HepG2 (cell line): ENCODE data around the gene RNLS. TPM values are rescaled to one million over a fixed set of nuclear protein-coding genes. Genes with fewer than 3 reads are reported as not detected.

Experiments used
- ATAC-seq: fragments of 200-7000 bp; cut with Tn5 transposase; 3 replicates; pipeline ENCODE4 v1.9.1; 2020; ENCODE audit warnings: mild to moderate bottlenecking, moderate library complexity
- BruUV-seq: library from RNA; stranded (reverse); fragments of 400-500 nt; replicated peaks from 2 replicates; lab custom pipeline; 2021; lab: Mats Ljungman, UMichigan
- CTCF ChIA-PET: fragments of 300-600 bp; formaldehyde crosslinking; extraction: SDS; loops from one replicate; lab custom pipeline; 2021; ENCODE audit warnings: low total read pairs, inconsistent platforms, low intra/inter-chr PET ratio; lab: Yijun Ruan, JAX
- POLR2A ChIA-PET: fragments of 350-600 bp; sonication (Branson Sonifier 250); formaldehyde crosslinking; loops from one replicate; lab custom pipeline; 2020; ENCODE audit warnings: antibody characterized with exemption, inconsistent platforms; lab: Yijun Ruan, JAX
- DNase-seq: peaks from one replicate; pipeline ENCODE4 v3.0.0-alpha.2; 2015; ENCODE audit warnings: low spot score
- FAIRE-seq: peaks from 3 replicates; lab custom pipeline; 2011; peaks lifted over from hg19 to GRCh38; lab: Jason Lieb, UNC
- H2AFZ ChIP-seq: one replicate; pipeline ENCODE4 v1.6.1; 2011; ENCODE audit warnings: low read length, inconsistent platforms
- H3K27ac ChIP-seq: fragments of 300-600 bp; 3 replicates; pipeline ENCODE4 v1.8.0; 2011; ENCODE audit warnings: mixed run types, mild to moderate bottlenecking, mixed read lengths, low read length, inconsistent platforms; ENCODE audit not compliant: insufficient read depth; ENCODE audit errors: extremely low read length
- H3K27me3 ChIP-seq, 2 experiments: fragments of 200-600 bp in 1 of 2; 2 replicates in 1 of 2; 3 replicates in 1 of 2; pipeline versions ENCODE4 v1.6.0 to v1.8.0; 2011; ENCODE audit warnings: low read length in 2 of 2, mild to moderate bottlenecking in 2 of 2, moderate library complexity in 2 of 2, inconsistent platforms in 1 of 2; ENCODE audit not compliant: insufficient read depth in 2 of 2, control insufficient read depth in 1 of 2
- H3K36me3 ChIP-seq, 2 experiments: fragments of 200-600 bp in 1 of 2; replicated peaks in 1 of 2; 2 replicates in 1 of 2; 3 replicates in 1 of 2; pipeline versions ENCODE4 v1.5.1 to v1.8.0; 2011; ENCODE audit warnings: low read length in 2 of 2, inconsistent platforms in 1 of 2; ENCODE audit not compliant: insufficient read depth in 2 of 2, control insufficient read depth in 1 of 2
- H3K4me1 ChIP-seq: 2 replicates; pipeline ENCODE4 v1.5.1; 2012; ENCODE audit warnings: low read length, inconsistent platforms; ENCODE audit not compliant: insufficient read depth
- H3K4me2 ChIP-seq: 2 replicates; pipeline ENCODE4 v1.6.0; 2011; ENCODE audit warnings: low read depth, low read length, inconsistent platforms
- H3K4me3 ChIP-seq, 3 experiments: fragments of 200-600 bp in 1 of 3; sonication (generic), shearing (Covaris generic) in 1 of 3; replicated peaks in 1 of 3; 2 replicates each; pipeline ENCODE4 v1.5.1; 2011 to 2016; ENCODE audit warnings: low read length in 3 of 3, inconsistent platforms in 2 of 3, low read depth in 2 of 3, mild to moderate bottlenecking in 2 of 3, control low read depth in 1 of 3, mixed read lengths in 1 of 3; ENCODE audit not compliant: insufficient read depth in 1 of 3
- H3K79me2 ChIP-seq: one replicate; pipeline ENCODE4 v1.6.1; 2011; ENCODE audit warnings: low read length, inconsistent platforms; ENCODE audit not compliant: insufficient read depth
- H3K9ac ChIP-seq: 2 replicates; pipeline ENCODE4 v1.6.0; 2011; ENCODE audit warnings: mild to moderate bottlenecking, low read depth, low read length, inconsistent platforms; ENCODE audit not compliant: insufficient read depth
- H3K9me3 ChIP-seq: 2 replicates; pipeline ENCODE4 v1.5.1; 2012; ENCODE audit warnings: mild to moderate bottlenecking, low read length
- H4K20me1 ChIP-seq: 2 replicates; pipeline ENCODE4 v1.6.0; 2011; ENCODE audit warnings: inconsistent platforms, mild to moderate bottlenecking, low read length, moderate library complexity; ENCODE audit not compliant: insufficient read depth
- HDAC2 ChIP-seq: sonication (generic); formaldehyde crosslinking; IDR thresholded peaks from 2 replicates; pipeline ENCODE4 v1.4.0; 2020; ENCODE audit warnings: missing genetic modification reagents
- MAFK ChIP-seq, 2 experiments: IDR thresholded peaks in 1 of 2; conservative IDR thresholded peaks in 1 of 2; 2 replicates each; pipeline ENCODE4 v1.6.1; 2011; ENCODE audit warnings: improper control_type of control experiment in 2 of 2, low read length in 2 of 2
- RFX5 ChIP-seq: IDR thresholded peaks from 2 replicates; pipeline ENCODE4 v1.6.1; 2011; ENCODE audit warnings: low read depth, low read length, improper control_type of control experiment
- THAP7 ChIP-seq: sonication (generic); formaldehyde crosslinking; IDR thresholded peaks from 2 replicates; pipeline ENCODE4 v1.8.1; 2023; ENCODE audit warnings: mild to moderate bottlenecking, missing genetic modification reagents
- U2AF1 ChIP-seq: fragments of 200-400 bp; formaldehyde crosslinking; optimal IDR thresholded peaks from 2 replicates; pipeline ENCODE3; 2017; ENCODE audit warnings: mild to moderate bottlenecking, low read depth, low read length
- ZNF282 ChIP-seq: fragments of 450-650 bp; IDR thresholded peaks from 2 replicates; pipeline ENCODE4 v1.6.1; 2018; ENCODE audit not compliant: partially characterized antibody
- ZNF512B ChIP-seq: sonication (generic); formaldehyde crosslinking; IDR thresholded peaks from 2 replicates; pipeline ENCODE4 v1.5.1; 2020; ENCODE audit warnings: missing genetic modification reagents, mild to moderate bottlenecking, borderline replicate concordance
- ZNF768 ChIP-seq: sonication (generic); formaldehyde crosslinking; IDR thresholded peaks from 2 replicates; pipeline ENCODE4 v1.4.0; 2020; ENCODE audit warnings: missing genetic modification reagents
- ZNF83 ChIP-seq: sonication (generic); formaldehyde crosslinking; IDR thresholded peaks from 2 replicates; pipeline ENCODE4 v1.4.0; 2020; ENCODE audit warnings: missing genetic modification reagents, mild to moderate bottlenecking, borderline replicate concordance
- WGBS: methylation state at CpG from one replicate; pipeline ENCODE4 v1.1.6; 2017; ENCODE audit warnings: low lambda C conversion rate; 5-methylcytosine and 5-hydroxymethylcytosine counted together
- in situ Hi-C: cut with HindIII; loops from 2 replicates; pipeline ENCODE4 v1.10.0; 2017; ENCODE audit warnings: low pct_unique_long_range_greater_than_20kb; ENCODE audit not compliant: extremely low pct_ligation_motif_present
- intact Hi-C: fragments of 100-400 bp; cut with micrococcal nuclease; formaldehyde crosslinking; loops from one replicate; pipeline ENCODE4 v1.10.0; 2022; ENCODE audit not compliant: unreplicated experiment
- polyA plus RNA-seq, 8 experiments: library from polyadenylated mRNA; depleted of rRNA in 3 of 8; stranded (reverse) in 7 of 8; unstranded in 1 of 8; fragments of >200 nt; fragmentation: Illumina TruSeq in 4 of 8; extraction: Trizol in 4 of 8; gene quantifications; 2 replicates each; pipeline versions ENCODE4 v1.2.1 to v1.2.3, GENCODE V29; 2011 to 2016; ENCODE audit warnings: low read depth in 4 of 8, missing spikeins in 1 of 8, mixed read lengths in 1 of 8; ENCODE audit not compliant: insufficient read depth in 1 of 8
- total RNA-seq, 5 experiments: library from RNA; depleted of rRNA; stranded (reverse); fragments of >200 nt; fragmentation: Illumina TruSeq; extraction: Trizol; gene quantifications; 2 replicates each; pipeline ENCODE4 v1.2.3, GENCODE V29; 2016; ENCODE audit warnings: low read depth in 1 of 5

The RNLS gene
- total and polyA plus RNA-seq, 2 of the 13 experiments (the other 11 are each of a cell fraction or from before 2014, with no cell fraction given) = not detected

- in situ Hi-C loops (no loop called here), intact Hi-C loops (no loop called here)
- ATAC-seq (no peak), DNase-seq (no peak), FAIRE-seq (no peak)
- no TSS peak for BruUV-seq
- CTCF ChIA-PET = no interaction called here
- 0% methylated on average over 4 of the region's 4 CpGs for WGBS
- Histone ChIP-seq H3K27me3 (no peaks in the 10 kb centered on the region), H2AFZ (no peak overlapping the region), H3K27ac (no peak overlapping the region), H3K4me1 (no peaks in the 10 kb centered on the region), H3K36me3 (no peaks in the 10 kb centered on the region), H3K9me3 (no peaks in the 10 kb centered on the region), H3K79me2 (no peaks in the 10 kb centered on the region), H3K4me3 (no peak overlapping the region), H4K20me1 (no peaks in the 10 kb centered on the region)
- POLR2A ChIA-PET = no interaction called here
- TF ChIP-seq MAFK (conservative IDR thresholded peaks at IDR 0.05 in 1 of 2, IDR thresholded peaks at IDR 0.05 in 1 of 2; ENCODE audit: low read length in 2 of 2) (peak in 1 of 2 experiments; percentile 55; a peak in 2 of 4 replicates), U2AF1 (no peak), ZNF83 (CRISPR knock-in tag) (no peak)
- TF ChIP-seq, all 625 proteins: peak for 1
- no peak overlapping the region for H3K4me2 ChIP-seq
- no peak overlapping the region for H3K9ac ChIP-seq
These were observed 40.6 kb downstream of the RNLS start for GRCh38 chr10:88542522-88542921.

DNA sequence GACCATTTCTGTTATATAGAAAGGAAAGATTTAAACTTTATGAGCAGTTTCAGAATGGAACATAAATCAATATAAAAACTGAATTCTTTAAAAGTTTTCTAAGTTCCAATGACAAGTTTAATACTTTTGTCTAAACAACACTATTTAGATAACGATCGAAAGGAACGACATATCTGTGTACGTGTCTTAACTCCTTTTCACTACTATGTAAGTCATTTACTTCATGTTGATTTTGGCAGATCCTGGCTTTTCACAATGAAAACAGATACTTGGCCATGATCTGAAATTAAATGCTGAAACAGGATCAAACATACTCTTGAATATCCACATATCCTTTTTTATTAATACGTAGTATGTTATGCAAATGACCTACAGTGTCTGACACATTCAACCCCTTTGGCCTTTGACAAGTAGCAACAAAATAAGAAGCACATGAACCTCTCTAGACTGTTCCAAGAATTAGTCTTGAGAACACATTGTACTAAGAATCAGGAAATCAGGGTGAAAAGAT is 41.9 kb downstream of the RNLS start:
- FAIRE-seq (no peak), ATAC-seq (no peak), DNase-seq (no peak)
- H3K36me3 ChIP-seq = no peaks in the 10 kb centered on the region
- POLR2A ChIA-PET = no interaction called here
- no peak for TF ChIP-seq ZNF282
- no peak for TF ChIP-seq ZNF768
- no peak for TF ChIP-seq RFX5
- TF ChIP-seq HDAC2 (CRISPR knock-in tag) = no peak
- no peak for TF ChIP-seq THAP7 (CRISPR knock-in tag)
- TF ChIP-seq ZNF512B (CRISPR knock-in tag) = no peak
- no peaks in the 10 kb centered on the region for H3K27me3 ChIP-seq
- H3K27ac ChIP-seq = no peak overlapping the region
- no peak overlapping the region for H2AFZ ChIP-seq
- H3K4me2 ChIP-seq = no peak overlapping the region
- H3K4me3 ChIP-seq = no peak overlapping the region
- H3K9ac ChIP-seq = no peak overlapping the region
- in situ Hi-C loops = no loop called here
- no peaks in the 10 kb centered on the region for H3K4me1 ChIP-seq
- H3K9me3 ChIP-seq = no peaks in the 10 kb centered on the region
- CTCF ChIA-PET = no interaction called here
- H4K20me1 ChIP-seq = no peaks in the 10 kb centered on the region
- H3K79me2 ChIP-seq = no peaks in the 10 kb centered on the region
- intact Hi-C loops = no loop called here
- 68% methylated on average over 5 of the region's 5 CpGs for whole genome bisulfite sequencing
- BruUV-seq = no TSS peak
